Measurements from ENCODE around the gene CNN2. TPM values are rescaled to one million over a fixed set of nuclear protein-coding genes. Genes with fewer than 3 reads are reported as not detected.

Gene CNN2
- total and polyA plus RNA-seq, 2 donors from 2014 or later: 64.1 to 131 TPM

GRCh38 chr19:1085676-1086442 is 59.5 kb downstream of the CNN2 start:
- Histone ChIP-seq H3K9ac (ENCODE audit: low read length in 3 of 3) (no peak overlapping the region), H3K4me1 (ENCODE audit: control insufficient read depth in 2 of 3, insufficient read depth in 2 of 3, low read depth in 1 of 3, low read length in 3 of 3) (peaks cover 0 to 4% (median 0%) of the 10 kb centered on the region in 3 donors), H3K36me3 (ENCODE audit: control insufficient read depth in 2 of 3, insufficient read depth in 3 of 3, low read length in 3 of 3) (peaks cover 0 to 4% (median 0%) of the 10 kb centered on the region in 3 donors), H3K9me3 (ENCODE audit: control insufficient read depth in 2 of 3, insufficient read depth in 1 of 3, low read length in 3 of 3) (no peaks in the 10 kb centered on the region), H3K27me3 (ENCODE audit: control insufficient read depth, insufficient read depth, low read length) (no peaks in the 10 kb centered on the region), H3K27ac (ENCODE audit: low read depth in 2 of 2, low read length in 2 of 2) (no peak overlapping the region), H3K4me3 (ENCODE audit: low read length in 3 of 3) (no peak overlapping the region)
- intact Hi-C loops (cut with DNase I): no loop called here
- no peak for FAIRE-seq
- TF ChIP-seq CTCF (IDR thresholded peaks at IDR 0.05; ENCODE audit: borderline replicate concordance, extremely low read depth, insufficient read depth): no peak
- no peak for DNase-seq

DNA sequence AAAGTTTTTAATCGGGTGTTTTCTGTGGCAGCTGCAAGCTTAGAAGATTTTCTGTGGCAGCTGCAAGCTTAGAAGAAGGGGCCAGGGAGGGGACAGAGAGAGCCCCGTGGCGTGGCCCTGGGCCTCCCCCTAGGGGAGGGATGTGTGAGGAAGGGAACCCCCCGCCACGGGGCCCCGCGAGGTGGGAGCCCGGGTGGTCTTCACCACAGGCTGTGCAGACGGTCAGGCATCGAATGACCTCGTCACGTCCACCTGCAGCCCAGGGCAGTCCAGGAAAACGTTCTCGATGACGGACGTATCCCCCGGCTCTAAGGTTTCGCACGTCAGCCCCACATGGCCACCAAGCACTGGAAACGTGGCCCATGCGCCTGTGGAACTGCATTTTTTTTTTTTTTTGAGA is 60.2 kb downstream of the CNN2 start:
- Histone ChIP-seq H3K9ac (ENCODE audit: low read length in 3 of 3) (no peak overlapping the region), H3K27ac (ENCODE audit: low read depth in 2 of 2, low read length in 2 of 2) (no peak overlapping the region), H3K36me3 (ENCODE audit: control insufficient read depth in 2 of 3, insufficient read depth in 3 of 3, low read length in 3 of 3) (peaks cover 0 to 4% (median under 1%) of the 10 kb centered on the region in 3 donors), H3K9me3 (ENCODE audit: control insufficient read depth in 2 of 3, insufficient read depth in 1 of 3, low read length in 3 of 3) (no peaks in the 10 kb centered on the region), H3K27me3 (ENCODE audit: control insufficient read depth, insufficient read depth, low read length) (no peaks in the 10 kb centered on the region), H3K4me1 (ENCODE audit: control insufficient read depth in 2 of 3, insufficient read depth in 2 of 3, low read depth in 1 of 3, low read length in 3 of 3) (peaks cover 0 to 3% (median 0%) of the 10 kb centered on the region in 3 donors), H3K4me3 (ENCODE audit: low read length in 3 of 3) (no peak overlapping the region)
- FAIRE-seq (no peak), DNase-seq (no peak)
- intact Hi-C loops (cut with DNase I): no loop called here
- no peak for TF ChIP-seq CTCF (IDR thresholded peaks at IDR 0.05; ENCODE audit: borderline replicate concordance, extremely low read depth, insufficient read depth)

DNA sequence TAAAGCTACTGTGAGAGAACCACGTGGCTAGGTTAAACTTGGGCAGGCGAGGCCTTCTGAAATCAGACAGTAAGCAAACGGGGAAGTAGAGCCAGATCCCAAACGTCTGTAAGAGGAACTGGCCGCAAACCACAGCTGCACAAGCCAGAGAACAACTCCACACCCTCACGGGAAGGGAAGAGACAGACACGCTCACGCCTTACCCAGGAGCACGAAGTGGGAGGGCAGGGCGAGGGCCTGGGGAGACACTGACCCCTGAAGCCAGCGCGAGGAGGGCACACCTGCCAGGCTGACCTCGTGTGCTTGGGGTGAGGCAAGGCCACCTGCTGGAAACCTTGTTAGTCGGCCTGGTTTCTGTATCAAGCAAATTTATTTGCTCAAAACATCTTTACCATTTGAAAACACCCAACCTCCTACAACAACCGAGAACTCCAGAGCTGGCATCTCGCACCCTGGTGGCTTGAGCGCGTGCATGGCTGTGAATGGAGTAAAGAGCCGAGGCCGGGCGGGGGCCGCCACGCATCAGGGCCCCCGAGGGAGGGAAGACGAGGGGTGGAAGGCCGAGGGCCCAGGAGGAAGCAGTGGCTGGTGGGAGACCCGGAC is 61.5 kb downstream of the CNN2 start:
- FAIRE-seq (no peak), DNase-seq (no peak)
- intact Hi-C loops (cut with DNase I): no loop called here
- Histone ChIP-seq H3K36me3 (ENCODE audit: control insufficient read depth in 2 of 3, insufficient read depth in 3 of 3, low read length in 3 of 3) (peaks cover 0 to 6% (median 4%) of the 10 kb centered on the region in 3 donors), H3K9me3 (ENCODE audit: control insufficient read depth in 2 of 3, insufficient read depth in 1 of 3, low read length in 3 of 3) (no peaks in the 10 kb centered on the region), H3K27me3 (ENCODE audit: control insufficient read depth, insufficient read depth, low read length) (no peaks in the 10 kb centered on the region), H3K9ac (ENCODE audit: low read length in 3 of 3) (no peak overlapping the region), H3K27ac (ENCODE audit: low read depth in 2 of 2, low read length in 2 of 2) (peak overlapping the region in 1 of 2 donors; percentile 47), H3K4me1 (ENCODE audit: control insufficient read depth in 2 of 3, insufficient read depth in 2 of 3, low read depth in 1 of 3, low read length in 3 of 3) (peaks cover 0 to 1% (median 0%) of the 10 kb centered on the region in 3 donors), H3K4me3 (ENCODE audit: low read length in 3 of 3) (no peak overlapping the region)
- TF ChIP-seq CTCF (IDR thresholded peaks at IDR 0.05; ENCODE audit: borderline replicate concordance, extremely low read depth, insufficient read depth): no peak

Data from kidney (tissue), 14 donors.